Prostate gland (tissue), 2 donors: Measurements from ENCODE around the gene WRNIP1.

Experiments used
- POLR2A ChIP-seq: fragments of 450-650 bp; IDR thresholded peaks from one replicate; pipeline ENCODE4 v1.6.1; 2016; ENCODE audit warnings: antibody characterized with exemption, mild to moderate bottlenecking
- TF ChIP-seq, protein P1 (sequence below), 4 experiments: fragments of 200-600 bp in 2 of 4; fragments of 450-650 bp in 2 of 4; sonication (generic) in 2 of 4; IDR thresholded peaks; 1 replicate in 3 of 4; 2 replicates in 1 of 4; pipeline ENCODE4 v1.5.1; 2016 to 2019; ENCODE audit warnings: antibody characterized with exemption in 4 of 4, mild to moderate bottlenecking in 2 of 4, moderate library complexity in 2 of 4

DNA sequence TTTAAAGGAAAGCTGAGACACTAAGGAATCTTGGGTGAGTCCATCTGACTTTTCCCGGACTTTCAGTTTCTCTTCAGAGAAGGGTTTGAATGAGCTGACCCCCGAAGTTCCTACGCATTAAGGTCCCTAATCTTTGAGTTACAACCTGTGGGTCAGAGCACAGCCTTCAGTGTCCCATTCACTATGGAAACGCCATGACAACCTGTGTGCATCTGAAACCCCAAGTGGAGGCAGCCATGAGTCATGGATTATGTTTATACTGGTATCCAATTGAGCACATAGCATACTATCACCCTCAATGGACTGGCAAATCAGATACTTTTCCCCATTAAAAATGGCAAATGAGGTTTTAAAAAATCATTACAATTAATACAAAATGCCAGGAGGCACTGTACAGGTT lies 25.9 kb upstream of the WRNIP1 start:
- TF ChIP-seq, protein P1, sequence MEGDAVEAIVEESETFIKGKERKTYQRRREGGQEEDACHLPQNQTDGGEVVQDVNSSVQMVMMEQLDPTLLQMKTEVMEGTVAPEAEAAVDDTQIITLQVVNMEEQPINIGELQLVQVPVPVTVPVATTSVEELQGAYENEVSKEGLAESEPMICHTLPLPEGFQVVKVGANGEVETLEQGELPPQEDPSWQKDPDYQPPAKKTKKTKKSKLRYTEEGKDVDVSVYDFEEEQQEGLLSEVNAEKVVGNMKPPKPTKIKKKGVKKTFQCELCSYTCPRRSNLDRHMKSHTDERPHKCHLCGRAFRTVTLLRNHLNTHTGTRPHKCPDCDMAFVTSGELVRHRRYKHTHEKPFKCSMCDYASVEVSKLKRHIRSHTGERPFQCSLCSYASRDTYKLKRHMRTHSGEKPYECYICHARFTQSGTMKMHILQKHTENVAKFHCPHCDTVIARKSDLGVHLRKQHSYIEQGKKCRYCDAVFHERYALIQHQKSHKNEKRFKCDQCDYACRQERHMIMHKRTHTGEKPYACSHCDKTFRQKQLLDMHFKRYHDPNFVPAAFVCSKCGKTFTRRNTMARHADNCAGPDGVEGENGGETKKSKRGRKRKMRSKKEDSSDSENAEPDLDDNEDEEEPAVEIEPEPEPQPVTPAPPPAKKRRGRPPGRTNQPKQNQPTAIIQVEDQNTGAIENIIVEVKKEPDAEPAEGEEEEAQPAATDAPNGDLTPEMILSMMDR (IDR thresholded peaks at IDR 0.05) = no peak
- no peak for TF ChIP-seq POLR2A
